Astrocyte (in vitro differentiated cells and primary cell): ENCODE measurements around the gene CZIB. TPM values are rescaled to one million over a fixed set of nuclear protein-coding genes. Genes with fewer than 3 reads are reported as not detected.

Experiments
- DNase-seq: peaks from one replicate; pipeline ENCODE4 v3.0.0-alpha.2; 2010; ENCODE audit warnings: low read depth
- FAIRE-seq: peaks from 2 replicates; lab custom pipeline; 2011; peaks lifted over from hg19 to GRCh38; lab: Jason Lieb, UNC
- H2AFZ ChIP-seq: 2 replicates; pipeline ENCODE4 v1.6.0; 2012; ENCODE audit warnings: low read depth, low read length, inconsistent platforms
- H3K27ac ChIP-seq: 2 replicates; pipeline ENCODE4 v1.5.1; 2011; ENCODE audit warnings: low read depth, low read length, inconsistent platforms
- H3K27me3 ChIP-seq: 2 replicates; pipeline ENCODE4 v1.6.0; 2011; ENCODE audit warnings: low read length, inconsistent platforms; ENCODE audit not compliant: insufficient read depth
- H3K36me3 ChIP-seq: 2 replicates; pipeline ENCODE4 v1.5.1; 2011; ENCODE audit warnings: low read length, inconsistent platforms; ENCODE audit not compliant: insufficient read depth
- H3K4me1 ChIP-seq: 2 replicates; pipeline ENCODE4 v1.5.1; 2011; ENCODE audit warnings: low read length, inconsistent platforms; ENCODE audit not compliant: insufficient read depth
- H3K4me2 ChIP-seq: 2 replicates; pipeline ENCODE4 v1.6.0; 2012; ENCODE audit warnings: low read length, inconsistent platforms
- H3K4me3 ChIP-seq: 2 replicates; pipeline ENCODE4 v1.5.1; 2011; ENCODE audit warnings: low read depth, mild to moderate bottlenecking, low read length, inconsistent platforms; ENCODE audit not compliant: insufficient read depth
- H3K79me2 ChIP-seq: 2 replicates; pipeline ENCODE4 v1.6.0; 2012; ENCODE audit warnings: mild to moderate bottlenecking, low read length, inconsistent platforms; ENCODE audit not compliant: insufficient read depth
- H3K9ac ChIP-seq: 2 replicates; pipeline ENCODE4 v1.6.0; 2012; ENCODE audit warnings: mild to moderate bottlenecking, low read length, inconsistent platforms
- H3K9me3 ChIP-seq: 2 replicates; pipeline ENCODE4 v1.5.1; 2012; ENCODE audit warnings: low read depth, mild to moderate bottlenecking, low read length, inconsistent platforms; ENCODE audit not compliant: insufficient read depth
- H4K20me1 ChIP-seq: 2 replicates; pipeline ENCODE4 v1.6.0; 2012; ENCODE audit warnings: low read length, inconsistent platforms; ENCODE audit not compliant: insufficient read depth
- H3K27ac Mint-ChIP-seq: one replicate; pipeline ENCODE4 v1.8.0; 2021; ENCODE audit warnings: mild to moderate bottlenecking, mixed read lengths; ENCODE audit not compliant: unreplicated experiment
- H3K27me3 Mint-ChIP-seq: one replicate; pipeline ENCODE4 v1.8.0; 2021; ENCODE audit warnings: low read depth, mixed read lengths; ENCODE audit not compliant: unreplicated experiment
- H3K36me3 Mint-ChIP-seq: one replicate; pipeline ENCODE4 v1.8.0; 2021; ENCODE audit warnings: low read depth, mixed read lengths; ENCODE audit not compliant: unreplicated experiment
- H3K4me1 Mint-ChIP-seq: one replicate; pipeline ENCODE4 v1.8.0; 2021; ENCODE audit warnings: low read depth, mixed read lengths; ENCODE audit not compliant: unreplicated experiment
- H3K4me3 Mint-ChIP-seq: one replicate; pipeline ENCODE4 v1.8.0; 2021; ENCODE audit warnings: mild to moderate bottlenecking, moderate library complexity, mixed read lengths; ENCODE audit not compliant: unreplicated experiment
- H3K9me3 Mint-ChIP-seq: one replicate; pipeline ENCODE4 v1.8.0; 2021; ENCODE audit warnings: mild to moderate bottlenecking, mixed read lengths; ENCODE audit not compliant: unreplicated experiment
- CTCF ChIP-seq: IDR thresholded peaks from 2 replicates; pipeline ENCODE4 v1.5.1; 2011; ENCODE audit warnings: low read depth, mild to moderate bottlenecking, inconsistent platforms, low read length, moderate library complexity; ENCODE audit not compliant: insufficient read depth
- EZH2 ChIP-seq: IDR thresholded peaks from 2 replicates; pipeline ENCODE4 v1.6.1; 2012; ENCODE audit warnings: mild to moderate bottlenecking, low read length, inconsistent platforms; ENCODE audit not compliant: insufficient read depth
- total RNA-seq: library from RNA; stranded (reverse); gene quantifications from 2 replicates; pipeline ENCODE4 v1.2.1, GENCODE V29; 2021

Gene CZIB
- total RNA-seq, 1 donor from 2014 or later: 34.5 TPM

- no peaks in the 10 kb centered on the region for H3K4me1 ChIP-seq
- H3K4me3 ChIP-seq: no peak overlapping the region
- Mint-ChIP-seq H3K4me3 (no peak overlapping the region), H3K27me3 (no peaks in the 10 kb centered on the region), H3K9me3 (no peaks in the 10 kb centered on the region), H3K4me1 (peaks cover 9% of the 10 kb centered on the region), H3K27ac (no peak overlapping the region), H3K36me3 (peaks cover 6% of the 10 kb centered on the region)
- peaks cover 35% of the 10 kb centered on the region for H3K36me3 ChIP-seq
- TF ChIP-seq CTCF: no peak
- TF ChIP-seq EZH2: no peak
- H3K9me3 ChIP-seq: no peaks in the 10 kb centered on the region
- DNase-seq (no peak), FAIRE-seq (no peak)
- no peaks in the 10 kb centered on the region for H3K27me3 ChIP-seq
- no peak overlapping the region for H3K9ac ChIP-seq
- no peak overlapping the region for H2AFZ ChIP-seq
- H4K20me1 ChIP-seq: no peaks in the 10 kb centered on the region
- no peaks in the 10 kb centered on the region for H3K79me2 ChIP-seq
- no peak overlapping the region for H3K27ac ChIP-seq
- H3K4me2 ChIP-seq: no peak overlapping the region
Observed at GRCh38 chr1:53258216-53258615, 37.8 kb upstream of the CZIB start.

- H3K4me1 Mint-ChIP-seq: peaks cover 9% of the 10 kb centered on the region
- Histone ChIP-seq H3K4me2 (no peak overlapping the region), H3K4me1 (no peaks in the 10 kb centered on the region), H3K79me2 (no peaks in the 10 kb centered on the region), H2AFZ (no peak overlapping the region), H3K36me3 (peaks cover 31% of the 10 kb centered on the region), H3K9me3 (no peaks in the 10 kb centered on the region), H3K27ac (no peak overlapping the region), H3K4me3 (no peak overlapping the region), H3K9ac (no peak overlapping the region), H3K27me3 (no peaks in the 10 kb centered on the region), H4K20me1 (no peaks in the 10 kb centered on the region)
- no peak for DNase-seq
- FAIRE-seq: no peak
- no peak overlapping the region for H3K27ac Mint-ChIP-seq
- TF ChIP-seq CTCF (no peak), EZH2 (no peak)
- H3K9me3 Mint-ChIP-seq: no peaks in the 10 kb centered on the region
- H3K4me3 Mint-ChIP-seq: no peak overlapping the region
- H3K27me3 Mint-ChIP-seq: no peaks in the 10 kb centered on the region
- peaks cover 6% of the 10 kb centered on the region for H3K36me3 Mint-ChIP-seq
Observed at GRCh38 chr1:53257454-53258081, 37.1 kb upstream of the CZIB start.
